NCI-H2171 (cell line): ENCODE results near the gene PANX1.
"Not testable (repeated sequence)": the region's sequence is repeated elsewhere in the genome, so short reads cannot be mapped to it uniquely, and the experiment has no call there.

Experiments used
- DNase-seq: peaks from one replicate; lab custom pipeline; 2025; lab: John Stamatoyannopoulos, UW

PANX1 gene

GRCh38 chr11:94150056-94150455 is 21.4 kb downstream of the PANX1 start:
- DNase-seq: no peak

DNA sequence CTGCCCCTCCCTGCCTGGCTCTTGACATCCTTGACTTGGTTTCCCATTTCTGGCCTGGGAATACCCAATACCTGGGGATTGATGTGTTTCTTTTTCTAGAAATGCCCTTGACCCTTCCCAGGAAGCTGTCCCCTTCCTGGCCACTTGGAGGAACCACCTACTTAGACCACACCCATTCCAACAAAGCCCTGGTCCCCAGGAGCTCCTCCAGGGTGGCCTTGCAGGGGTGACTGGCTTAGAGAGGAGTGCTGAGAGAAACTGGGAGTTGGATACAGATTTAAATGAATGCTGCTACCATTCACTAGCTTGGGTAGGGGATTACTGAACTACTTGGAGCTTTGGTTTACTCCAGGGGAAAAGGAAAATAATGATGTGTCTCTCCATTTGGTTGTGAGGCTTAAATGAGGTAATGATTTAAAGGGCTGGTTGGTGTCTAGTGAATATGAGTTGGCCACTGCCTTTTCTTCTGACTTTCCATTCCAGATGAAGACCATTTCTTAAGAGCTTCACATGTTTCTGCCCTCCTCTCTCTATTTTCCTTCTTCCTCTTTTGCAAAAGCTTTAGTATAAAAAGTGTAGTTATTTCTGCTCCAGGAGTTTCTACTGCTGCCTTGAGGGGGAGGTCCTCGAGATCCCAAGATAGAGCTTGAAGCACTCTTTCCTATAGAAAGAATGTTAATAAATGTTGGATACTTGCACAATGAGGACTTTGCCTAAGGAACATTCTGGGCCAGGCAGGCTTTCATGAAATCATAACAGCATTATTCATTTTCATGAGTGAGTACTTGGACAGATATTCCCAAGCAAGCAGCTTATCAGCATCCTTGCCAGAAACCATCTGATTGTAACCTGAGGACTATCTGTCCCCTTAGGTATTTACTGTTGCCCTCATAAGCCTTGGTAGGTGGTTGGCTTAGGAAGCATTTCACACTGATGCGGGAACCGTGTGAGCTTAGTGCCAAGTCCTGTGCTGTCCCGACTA is 22.4 kb downstream of the PANX1 start:
- no peak for DNase-seq

DNA sequence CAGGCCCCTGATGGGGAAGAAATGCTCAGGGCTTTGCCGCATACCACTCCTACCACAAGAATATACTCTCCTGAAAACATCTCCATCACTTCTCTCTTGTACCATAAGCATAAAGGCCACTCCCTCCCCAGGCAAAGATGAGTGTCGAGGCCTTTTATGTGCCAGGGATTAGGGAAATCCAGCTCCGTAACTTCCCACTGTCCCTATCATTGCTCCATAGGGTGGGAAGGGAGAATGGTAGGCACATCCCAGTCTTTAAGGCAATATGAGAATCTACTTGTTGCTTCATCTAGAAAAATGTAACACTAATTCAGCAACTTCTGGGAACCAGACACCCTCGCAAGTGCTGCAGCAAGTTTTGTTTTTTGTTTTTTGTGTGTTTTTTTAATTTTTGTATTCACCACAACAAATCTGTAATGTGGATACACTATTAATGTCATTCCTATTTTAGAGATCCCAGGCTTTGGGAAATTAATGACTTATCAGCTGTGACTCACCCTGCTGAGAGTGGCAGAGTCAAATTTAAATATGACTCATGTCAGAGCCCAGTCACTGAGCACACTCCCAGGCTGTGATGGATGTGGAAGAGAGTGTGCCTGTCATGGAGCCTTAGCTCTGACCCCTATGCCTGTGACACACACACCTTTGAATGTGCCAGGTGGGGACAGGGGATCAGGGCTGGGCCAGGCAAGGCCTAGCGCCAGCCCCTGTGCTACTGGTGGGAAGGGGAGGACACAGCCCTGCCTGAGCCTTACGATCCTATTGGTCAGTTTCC is 23.4 kb downstream of the PANX1 start:
- DNase-seq: no peak

DNA sequence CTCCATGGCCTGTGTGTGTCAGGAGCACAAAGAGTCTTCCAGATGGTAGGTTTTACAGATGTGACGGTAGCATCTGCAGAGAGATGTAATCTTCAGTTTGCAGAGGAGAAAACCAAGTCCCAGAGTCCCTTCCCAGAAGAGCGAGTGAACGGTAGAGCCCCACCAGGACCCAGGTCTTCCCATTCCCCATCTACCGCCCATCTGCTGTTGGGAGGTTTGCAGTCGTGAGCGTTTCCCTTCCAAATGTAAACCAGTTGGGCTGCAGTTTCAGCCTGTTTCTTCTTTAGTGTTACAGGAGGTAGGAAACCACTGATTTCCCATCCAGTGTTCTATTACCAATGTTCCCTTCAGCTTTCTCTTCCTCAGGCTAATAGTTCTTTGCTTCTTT is 24.0 kb downstream of the PANX1 start:
- no peak for DNase-seq

GRCh38 chr11:94153320-94153719 is 24.7 kb downstream of the PANX1 start:
- DNase-seq: no peak

DNA sequence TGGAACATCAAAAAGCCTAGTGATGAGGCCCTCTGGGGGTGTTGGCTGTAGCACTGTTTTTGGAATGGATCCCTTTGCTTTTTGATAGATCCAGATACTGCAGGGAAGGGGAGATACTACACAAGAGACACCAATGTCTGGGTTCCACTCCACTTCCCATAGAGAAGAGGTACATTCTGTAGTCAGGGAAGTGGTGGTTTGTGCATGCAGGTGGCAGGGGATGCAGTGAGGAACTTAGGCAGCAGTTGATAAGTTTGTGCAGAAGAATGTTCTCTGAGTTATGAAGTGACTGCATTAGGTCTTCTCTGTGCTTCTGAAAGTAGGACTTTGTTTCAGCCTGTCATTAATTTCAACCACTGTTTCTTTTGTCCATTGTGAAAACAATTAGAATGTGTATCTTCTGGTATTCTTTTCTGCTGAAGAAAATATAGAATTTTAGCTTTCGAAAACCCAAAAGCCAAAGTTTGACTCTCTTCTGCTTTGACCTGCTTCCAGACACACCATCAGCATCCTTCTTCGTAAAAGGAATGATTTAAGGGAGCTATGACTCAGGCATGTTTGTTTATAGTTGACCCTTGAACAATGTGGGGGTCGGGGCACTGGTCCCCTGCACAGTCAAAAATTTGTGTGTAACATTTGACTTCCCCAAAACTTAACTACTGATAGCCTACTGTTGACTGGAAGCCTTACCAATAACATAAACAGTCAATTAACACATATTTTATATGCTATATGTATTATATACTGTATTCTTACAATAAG is 25.6 kb downstream of the PANX1 start:
- DNase-seq: no peak

DNA sequence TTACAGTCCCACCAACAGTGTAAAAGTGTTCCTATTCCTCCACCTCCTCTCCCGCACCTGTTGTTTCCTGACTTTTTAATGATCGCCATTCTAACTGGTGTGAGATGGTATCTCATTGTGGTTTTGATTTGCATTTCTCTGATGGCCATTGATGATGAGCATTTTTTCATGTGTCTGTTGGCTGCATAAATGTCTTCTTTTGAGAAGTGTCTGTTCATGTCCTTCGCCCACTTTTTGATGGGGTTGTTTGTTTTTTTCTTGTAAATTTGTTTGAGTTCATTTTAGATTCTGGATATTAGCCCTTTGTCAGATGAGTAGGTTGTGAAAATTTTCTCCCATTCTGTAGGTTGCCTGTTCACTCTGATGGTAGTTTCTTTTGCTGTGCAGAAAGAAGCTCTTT is 28.7 kb downstream of the PANX1 start:
- not testable (repeated sequence) for DNase-seq

DNA sequence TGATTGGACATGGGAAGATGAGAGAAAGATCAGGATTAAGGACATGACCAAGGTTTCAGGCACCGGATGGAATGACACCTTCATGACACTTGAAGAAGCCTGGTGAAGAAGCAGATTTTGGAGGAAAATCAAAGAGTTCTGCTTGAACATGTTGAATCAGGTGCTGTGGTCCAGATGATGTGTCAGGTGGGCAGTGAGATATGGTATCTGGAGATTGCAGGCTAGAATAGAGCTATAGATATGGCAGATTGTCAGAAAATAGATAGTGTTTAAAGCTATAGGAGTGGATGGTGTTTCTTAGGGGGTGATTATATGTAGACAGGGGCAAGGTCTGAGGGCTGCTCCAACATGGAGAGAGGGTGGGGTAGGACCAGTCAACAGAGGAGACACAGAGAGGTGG is 40.2 kb downstream of the PANX1 start:
- DNase-seq: no peak

- DNase-seq: no peak
These were observed 40.9 kb downstream of the PANX1 start for GRCh38 chr11:94169516-94169915.

- DNase-seq: no peak
These were observed 41.4 kb downstream of the PANX1 start for GRCh38 chr11:94169930-94170545.

DNA sequence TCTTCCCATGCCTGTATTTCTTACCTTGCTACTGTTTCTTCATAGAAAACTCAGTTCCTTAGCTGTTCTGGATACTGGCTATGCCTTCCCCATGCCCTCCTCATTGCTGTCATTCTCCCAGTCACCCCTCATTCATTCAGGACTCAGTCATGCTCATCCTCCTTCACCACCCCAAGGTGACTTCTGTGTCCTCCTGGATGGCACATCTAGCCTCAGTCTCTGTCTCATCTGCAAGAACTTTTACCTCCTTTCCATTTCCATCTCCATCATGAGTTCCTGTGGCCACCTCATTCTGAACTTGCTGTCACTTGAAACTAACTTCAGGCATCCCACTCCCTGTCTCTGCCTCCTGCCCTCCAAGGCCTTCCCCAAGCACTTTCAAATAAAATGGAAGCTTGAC is 42.3 kb downstream of the PANX1 start:
- no peak for DNase-seq

- no peak for DNase-seq
These were observed 43.2 kb downstream of the PANX1 start for GRCh38 chr11:94171693-94172440.

DNA sequence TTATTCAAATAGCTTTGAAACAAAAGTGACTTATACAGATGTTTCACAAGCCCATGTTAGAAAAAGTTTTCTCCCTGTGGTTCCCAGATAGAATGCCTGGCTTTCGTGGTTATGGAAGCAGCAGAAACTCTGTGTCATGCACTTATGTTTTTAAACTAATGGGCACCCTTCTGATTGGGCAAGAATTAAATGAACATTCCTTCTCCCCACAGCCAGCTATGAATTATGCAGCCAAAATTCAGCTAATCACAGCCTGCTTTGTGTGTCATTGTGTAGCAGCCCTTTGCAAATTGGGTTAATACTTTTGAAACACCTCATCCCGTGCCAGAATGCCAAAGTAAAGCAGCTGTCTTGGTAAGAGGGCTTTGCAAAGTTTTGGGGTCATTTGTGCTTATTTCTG is 46.9 kb downstream of the PANX1 start:
- DNase-seq: no peak

DNA sequence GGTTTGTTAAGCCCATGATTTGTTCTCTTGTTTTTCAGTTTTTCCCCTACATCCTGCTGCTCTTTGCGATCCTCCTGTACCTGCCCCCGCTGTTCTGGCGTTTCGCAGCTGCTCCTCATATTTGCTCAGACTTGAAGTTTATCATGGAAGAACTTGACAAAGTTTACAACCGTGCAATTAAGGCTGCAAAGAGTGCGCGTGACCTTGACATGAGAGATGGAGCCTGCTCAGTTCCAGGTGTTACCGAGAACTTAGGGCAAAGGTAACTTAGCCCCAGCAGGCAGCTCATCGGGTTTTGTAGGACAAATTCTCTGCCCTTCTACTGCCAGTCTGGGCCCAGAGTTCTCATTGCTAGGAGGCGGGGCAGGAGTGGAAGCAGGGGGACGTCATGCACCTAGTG is 49.7 kb downstream of the PANX1 start:
- DNase-seq: no peak

GRCh38 chr11:94179696-94180095 is 51.1 kb downstream of the PANX1 start:
- no peak for DNase-seq

- no peak for DNase-seq
These were observed 52.9 kb downstream of the PANX1 start for GRCh38 chr11:94181526-94181925.

GRCh38 chr11:94181943-94182342 is 53.3 kb downstream of the PANX1 start:
- no peak for DNase-seq

GRCh38 chr11:94183251-94183885 is 54.7 kb downstream of the PANX1 start:
- no peak for DNase-seq

- no peak for DNase-seq
These were observed 55.2 kb downstream of the PANX1 start for GRCh38 chr11:94183886-94184264.

- no peak for DNase-seq
These were observed 55.7 kb downstream of the PANX1 start for GRCh38 chr11:94184362-94184761.

DNA sequence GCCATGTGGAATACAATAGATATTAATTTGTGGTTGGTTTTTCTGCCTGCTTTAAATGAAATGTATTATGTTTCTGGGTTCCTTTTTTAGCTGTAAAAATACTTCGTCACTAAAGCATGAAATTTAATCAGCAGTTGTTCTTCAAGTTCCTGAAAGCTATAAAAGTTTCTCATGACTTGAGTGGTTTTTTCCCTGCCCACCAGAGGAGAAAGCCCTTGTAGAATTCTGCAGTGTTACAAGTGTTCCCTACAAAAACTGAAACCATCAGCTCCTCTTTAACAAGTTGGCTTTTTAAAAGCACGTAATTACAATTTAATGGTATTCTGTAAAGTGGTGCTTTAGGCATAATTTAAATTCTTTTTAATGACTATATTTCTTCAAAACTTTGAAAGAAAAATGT is 56.2 kb downstream of the PANX1 start:
- DNase-seq: no peak
